ENCODE results near the gene IGSF9. TPM values are rescaled to one million over a fixed set of nuclear protein-coding genes. Genes with fewer than 3 reads are reported as not detected.
A peak's percentile ranks its signal among the peaks of the same experiment; 100 is the strongest.

The IGSF9 gene
- total RNA-seq, 2 experiments from 2014 or later = 0.07 TPM; not detected in 1

- CTCF ChIA-PET = interaction anchor here (0.9 to 13.8 kb wide), 4 partner anchors 14 to 90 kb away, joined by 3 to 143 read pairs (median 3); partner anchors contain the start of genes IGSF9 and KCNJ9
- Mint-ChIP-seq H3K36me3 (ENCODE audit: low read depth) (no peaks in the 10 kb centered on the region), H3K4me3 (no peak overlapping the region), H3K4me1 (ENCODE audit: low read depth) (peaks cover 6% of the 10 kb centered on the region), H3K27me3 (peaks cover 6% of the 10 kb centered on the region), H3K9me3 (no peaks in the 10 kb centered on the region), H3K27ac (no peak overlapping the region)
- DNase-seq (peak; percentile 40), ATAC-seq (peak; percentile 58)
- intact Hi-C loops (cut with micrococcal nuclease) = no loop called here
- TF ChIP-seq CTCF (IDR thresholded peaks at IDR 0.05) = no peak
- POLR2A ChIA-PET = no interaction called here
Measured at GRCh38 chr1:159991513-159991912, 46.1 kb upstream of the IGSF9 start.

GRCh38 chr1:159990005-159990404, 44.6 kb upstream of the IGSF9 start:
- intact Hi-C loops (cut with micrococcal nuclease) = no loop called here
- Mint-ChIP-seq H3K27me3 (peaks cover 6% of the 10 kb centered on the region), H3K9me3 (no peaks in the 10 kb centered on the region), H3K27ac (no peak overlapping the region), H3K4me3 (no peak overlapping the region), H3K36me3 (ENCODE audit: low read depth) (no peaks in the 10 kb centered on the region), H3K4me1 (ENCODE audit: low read depth) (peaks cover 6% of the 10 kb centered on the region)
- CTCF ChIA-PET = interaction anchor here (13.8 kb wide), 1 partner anchor 15 kb away, joined by 143 read pairs; no protein-coding TSS in a partner anchor
- POLR2A ChIA-PET = no interaction called here
- no peak for TF ChIP-seq CTCF (IDR thresholded peaks at IDR 0.05)
- DNase-seq = no peak
- no peak for ATAC-seq

- TF ChIP-seq CTCF (IDR thresholded peaks at IDR 0.05) = no peak
- H3K4me1 Mint-ChIP-seq (ENCODE audit: low read depth) = peaks cover 6% of the 10 kb centered on the region
- no peak for DNase-seq
- no peaks in the 10 kb centered on the region for H3K36me3 Mint-ChIP-seq (ENCODE audit: low read depth)
- ChIA-PET CTCF (interaction anchor here (13.8 kb wide), 1 partner anchor 16 kb away, joined by 143 read pairs; no protein-coding TSS in a partner anchor), POLR2A (no interaction called here)
- H3K27me3 Mint-ChIP-seq = peaks cover 8% of the 10 kb centered on the region
- H3K27ac Mint-ChIP-seq = no peak overlapping the region
- intact Hi-C loops (cut with micrococcal nuclease) = no loop called here
- no peaks in the 10 kb centered on the region for H3K9me3 Mint-ChIP-seq
- no peak overlapping the region for H3K4me3 Mint-ChIP-seq
- ATAC-seq = no peak
Measured at GRCh38 chr1:159989581-159989980, 44.2 kb upstream of the IGSF9 start.

- Mint-ChIP-seq H3K4me3 (no peak overlapping the region), H3K4me1 (ENCODE audit: low read depth) (peaks cover 6% of the 10 kb centered on the region), H3K36me3 (ENCODE audit: low read depth) (no peaks in the 10 kb centered on the region), H3K27me3 (peaks cover 9% of the 10 kb centered on the region), H3K27ac (no peak overlapping the region), H3K9me3 (no peaks in the 10 kb centered on the region)
- intact Hi-C loops (cut with micrococcal nuclease) = no loop called here
- CTCF ChIA-PET = interaction anchor here (1.2 to 13.8 kb wide), 2 partner anchors 17 to 42 kb away, joined by 3 to 143 read pairs; partner anchors contain the start of gene IGSF9
- TF ChIP-seq CTCF (IDR thresholded peaks at IDR 0.05) = no peak
- DNase-seq = no peak
- POLR2A ChIA-PET = interaction anchor here (0.6 kb wide), 1 partner anchor 499 kb away, joined by 3 read pairs; no protein-coding TSS in a partner anchor
- no peak for ATAC-seq
Measured at GRCh38 chr1:159988006-159988405, 42.6 kb upstream of the IGSF9 start.

GRCh38 chr1:159987186-159987585, 41.8 kb upstream of the IGSF9 start:
- DNase-seq (no peak), ATAC-seq (no peak)
- Mint-ChIP-seq H3K4me3 (no peak overlapping the region), H3K9me3 (no peaks in the 10 kb centered on the region), H3K27ac (no peak overlapping the region), H3K4me1 (ENCODE audit: low read depth) (peaks cover 6% of the 10 kb centered on the region), H3K36me3 (ENCODE audit: low read depth) (no peaks in the 10 kb centered on the region), H3K27me3 (peaks cover 11% of the 10 kb centered on the region)
- POLR2A ChIA-PET = no interaction called here
- CTCF ChIA-PET = interaction anchor here (13.8 kb wide), 1 partner anchor 18 kb away, joined by 143 read pairs; no protein-coding TSS in a partner anchor
- no peak for TF ChIP-seq CTCF (IDR thresholded peaks at IDR 0.05)
- intact Hi-C loops (cut with micrococcal nuclease) = no loop called here

Measured in activated CD8-positive, alpha-beta T cell treated with anti-CD3 and anti-CD28 coated beads for 36 hours (primary cell).